Ishikawa (cell line): Measurements from ENCODE around the gene RXRB.
A peak's percentile ranks its signal among the peaks of the same experiment; 100 is the strongest.

Experiments
- CEBPB ChIP-seq: IDR thresholded peaks from 2 replicates; pipeline ENCODE4 v1.6.1; 2012
- CREB1 ChIP-seq: IDR thresholded peaks from 2 replicates; pipeline ENCODE4 v1.6.1; 2012; ENCODE audit warnings: low read depth
- EGR1 ChIP-seq: IDR thresholded peaks from 2 replicates; pipeline ENCODE4 v1.6.1; 2012
- EP300 ChIP-seq: IDR thresholded peaks from 2 replicates; pipeline ENCODE4 v1.6.1; 2012; ENCODE audit warnings: borderline replicate concordance
- FOXM1 ChIP-seq: IDR thresholded peaks from 2 replicates; pipeline ENCODE4 v1.6.1; 2012; ENCODE audit warnings: low read depth, borderline replicate concordance
- MAX ChIP-seq: IDR thresholded peaks from 2 replicates; pipeline ENCODE4 v1.6.1; 2012
- NFIC ChIP-seq: IDR thresholded peaks from 2 replicates; pipeline ENCODE4 v1.6.1; 2012
- RAD21 ChIP-seq: IDR thresholded peaks from 2 replicates; pipeline ENCODE4 v1.6.1; 2012; ENCODE audit warnings: low read depth
- TAF1 ChIP-seq: IDR thresholded peaks from 2 replicates; pipeline ENCODE4 v1.6.1; 2012; ENCODE audit warnings: low read depth, mild to moderate bottlenecking
- TCF12 ChIP-seq: IDR thresholded peaks from 2 replicates; pipeline ENCODE4 v1.6.1; 2012; ENCODE audit warnings: low read depth
- TEAD4 ChIP-seq: IDR thresholded peaks from 2 replicates; pipeline ENCODE4 v1.6.1; 2012
- USF1 ChIP-seq: IDR thresholded peaks from 2 replicates; pipeline ENCODE4 v1.6.1; 2012
- YY1 ChIP-seq: IDR thresholded peaks from 2 replicates; pipeline ENCODE4 v1.6.1; 2012; ENCODE audit warnings: low read depth
- ZBTB7A ChIP-seq: IDR thresholded peaks from 2 replicates; pipeline ENCODE4 v1.6.1; 2012; ENCODE audit warnings: low read depth
- TF ChIP-seq, protein P1 (sequence below): IDR thresholded peaks from 2 replicates; pipeline ENCODE4 v1.6.1; 2012; ENCODE audit warnings: low read depth, mild to moderate bottlenecking

The RXRB gene

GRCh38 chr6:33169291-33170175, 30.9 kb downstream of the RXRB start:
- TF ChIP-seq CEBPB (no peak), ZBTB7A (no peak), NFIC (peak; percentile 60; the same call in 1 of the 2 replicates)

GRCh38 chr6:33168639-33169038, 31.8 kb downstream of the RXRB start:
- no peak for TF ChIP-seq CREB1
- TF ChIP-seq TCF12 = no peak
- no peak for TF ChIP-seq TAF1
- TF ChIP-seq FOXM1 = no peak
- TF ChIP-seq EP300 = no peak
- TF ChIP-seq, protein P1, sequence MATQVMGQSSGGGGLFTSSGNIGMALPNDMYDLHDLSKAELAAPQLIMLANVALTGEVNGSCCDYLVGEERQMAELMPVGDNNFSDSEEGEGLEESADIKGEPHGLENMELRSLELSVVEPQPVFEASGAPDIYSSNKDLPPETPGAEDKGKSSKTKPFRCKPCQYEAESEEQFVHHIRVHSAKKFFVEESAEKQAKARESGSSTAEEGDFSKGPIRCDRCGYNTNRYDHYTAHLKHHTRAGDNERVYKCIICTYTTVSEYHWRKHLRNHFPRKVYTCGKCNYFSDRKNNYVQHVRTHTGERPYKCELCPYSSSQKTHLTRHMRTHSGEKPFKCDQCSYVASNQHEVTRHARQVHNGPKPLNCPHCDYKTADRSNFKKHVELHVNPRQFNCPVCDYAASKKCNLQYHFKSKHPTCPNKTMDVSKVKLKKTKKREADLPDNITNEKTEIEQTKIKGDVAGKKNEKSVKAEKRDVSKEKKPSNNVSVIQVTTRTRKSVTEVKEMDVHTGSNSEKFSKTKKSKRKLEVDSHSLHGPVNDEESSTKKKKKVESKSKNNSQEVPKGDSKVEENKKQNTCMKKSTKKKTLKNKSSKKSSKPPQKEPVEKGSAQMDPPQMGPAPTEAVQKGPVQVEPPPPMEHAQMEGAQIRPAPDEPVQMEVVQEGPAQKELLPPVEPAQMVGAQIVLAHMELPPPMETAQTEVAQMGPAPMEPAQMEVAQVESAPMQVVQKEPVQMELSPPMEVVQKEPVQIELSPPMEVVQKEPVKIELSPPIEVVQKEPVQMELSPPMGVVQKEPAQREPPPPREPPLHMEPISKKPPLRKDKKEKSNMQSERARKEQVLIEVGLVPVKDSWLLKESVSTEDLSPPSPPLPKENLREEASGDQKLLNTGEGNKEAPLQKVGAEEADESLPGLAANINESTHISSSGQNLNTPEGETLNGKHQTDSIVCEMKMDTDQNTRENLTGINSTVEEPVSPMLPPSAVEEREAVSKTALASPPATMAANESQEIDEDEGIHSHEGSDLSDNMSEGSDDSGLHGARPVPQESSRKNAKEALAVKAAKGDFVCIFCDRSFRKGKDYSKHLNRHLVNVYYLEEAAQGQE = no peak
- TF ChIP-seq NFIC = no peak
- no peak for TF ChIP-seq USF1
- TF ChIP-seq EGR1 = no peak
- no peak for TF ChIP-seq YY1
- no peak for TF ChIP-seq ZBTB7A
- no peak for TF ChIP-seq TEAD4
- TF ChIP-seq CEBPB = no peak
- TF ChIP-seq RAD21 = no peak
- no peak for TF ChIP-seq MAX

DNA sequence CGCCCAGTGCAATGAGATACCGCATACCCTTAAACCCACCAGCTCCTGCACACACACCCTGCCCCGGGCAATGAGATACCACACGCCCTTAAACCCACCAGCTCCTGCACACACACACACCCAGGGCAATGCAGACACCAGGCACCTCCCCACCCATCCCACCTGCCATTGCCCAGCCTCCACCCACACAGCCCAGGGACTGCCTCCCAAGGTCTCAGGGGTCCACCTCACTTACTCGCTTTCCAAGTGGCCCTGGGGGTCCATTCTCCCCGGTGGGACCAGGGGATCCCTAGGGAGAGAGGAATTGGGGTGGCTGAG, 32.2 kb downstream of the RXRB start:
- TF ChIP-seq, protein P1 = no peak
- TF ChIP-seq YY1 (no peak), FOXM1 (no peak)

DNA sequence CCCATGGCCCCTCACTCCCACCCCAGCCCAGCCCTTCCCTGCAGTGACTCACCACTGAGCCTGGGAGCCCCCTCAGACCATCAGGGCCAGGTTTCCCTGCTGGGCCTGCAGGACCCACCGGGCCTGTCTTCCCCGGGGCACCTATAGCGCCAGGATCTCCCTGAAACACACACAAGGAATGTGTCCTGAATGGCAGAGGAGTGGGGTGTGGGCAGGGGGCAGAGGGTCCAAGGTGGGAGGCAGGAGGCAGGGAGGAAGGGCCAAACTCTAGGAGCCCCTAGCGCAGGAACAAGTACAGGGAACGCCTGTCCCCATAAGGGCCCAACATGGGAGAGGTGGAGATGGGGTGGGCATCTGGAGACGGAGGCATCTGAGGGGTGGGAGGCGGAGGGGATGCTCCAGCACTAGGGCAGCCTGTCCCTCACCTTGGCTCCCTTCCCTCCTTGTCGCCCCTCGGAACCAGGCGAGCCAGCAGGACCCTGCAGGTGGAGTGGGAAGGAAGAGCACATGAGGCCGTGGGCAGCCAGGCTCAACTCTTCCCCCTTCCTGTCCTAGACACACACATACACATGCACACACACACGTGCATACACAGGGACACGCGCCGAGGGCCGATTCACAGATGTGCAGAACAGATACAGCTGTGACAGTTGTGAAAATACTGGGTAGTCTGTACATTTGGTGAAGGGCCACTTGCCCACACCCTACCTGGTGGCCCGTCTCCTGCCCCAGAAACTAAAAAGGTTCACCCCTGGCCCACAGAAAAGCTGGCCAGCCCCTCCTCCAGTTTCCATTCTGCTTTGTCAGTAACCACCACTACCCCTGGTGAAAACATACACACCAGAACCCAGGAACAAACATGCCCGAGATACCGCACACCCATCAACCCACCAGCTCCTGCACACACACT, 32.8 kb downstream of the RXRB start:
- TF ChIP-seq TAF1 (no peak), RAD21 (no peak), FOXM1 (no peak), EP300 (no peak), NFIC (no peak), TEAD4 (no peak)

DNA sequence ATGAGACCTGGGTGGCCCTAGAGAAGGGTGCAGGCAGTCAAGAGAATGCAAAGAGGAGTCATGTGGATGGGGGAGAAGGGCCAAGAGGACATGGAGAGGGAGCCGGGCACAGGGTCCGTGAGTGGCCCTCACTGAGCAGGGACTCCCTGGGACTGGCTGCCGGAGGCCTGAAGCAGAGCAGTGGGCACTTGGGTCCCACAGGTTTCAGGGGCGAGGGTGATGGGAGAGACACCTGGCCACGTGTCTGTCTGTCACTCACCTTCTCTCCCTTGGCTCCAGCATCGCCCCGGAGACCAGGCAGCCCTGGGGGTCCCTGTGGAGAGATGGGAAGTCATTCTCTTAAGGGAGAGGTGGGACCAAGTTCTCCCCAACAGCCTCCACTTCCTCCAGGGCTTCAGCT, 33.7 kb downstream of the RXRB start:
- TF ChIP-seq EGR1 (no peak), YY1 (no peak), TCF12 (no peak), USF1 (no peak), TAF1 (no peak), CEBPB (no peak), FOXM1 (no peak), EP300 (no peak), CREB1 (no peak), NFIC (no peak), TEAD4 (no peak)
- TF ChIP-seq, protein P1 = no peak
